OCI-LY7 (cell line): ENCODE measurements around the gene FRMD6.

Source experiments
- CTCF ChIP-seq: fragments of 200-600 bp; sonication (generic); conservative IDR thresholded peaks from 2 replicates; pipeline ENCODE4 v1.5.1; 2014; ENCODE audit warnings: mild to moderate bottlenecking, antibody characterized with exemption, low read length, moderate library complexity, mixed read lengths
- EZH2phosphoT487 ChIP-seq: fragments of 200-600 bp; sonication (generic); IDR thresholded peaks from 2 replicates; pipeline ENCODE4 v1.6.1; 2018; ENCODE audit warnings: low read depth, borderline replicate concordance, mild to moderate bottlenecking, mixed run types, antibody characterized with exemption, low read length, moderate library complexity, mixed read lengths

- no peak for TF ChIP-seq CTCF
- no peak for TF ChIP-seq EZH2phosphoT487
These were observed 50.2 kb downstream of the FRMD6 start for GRCh38 chr14:51701951-51702350.
